Suppressor macrophage (primary cell): ENCODE data around the gene TBC1D3B.
"Not testable (repeated sequence)": the region's sequence is repeated elsewhere in the genome, so short reads cannot be mapped to it uniquely, and the experiment has no call there.

Experiments used
- DNase-seq, 4 experiments: peaks; one replicate each; pipeline ENCODE4 v3.0.0-alpha.2; 2020 to 2022
- total RNA-seq, 17 experiments: gene quantifications; one replicate each; lab custom pipeline; 2026; ENCODE audit warnings: mixed read lengths in 6 of 17, inconsistent platforms in 3 of 17; lab: John Stamatoyannopoulos, UW

Gene TBC1D3B
- total RNA-seq: 0 to 0.22 (median 0.03) reads per million in 17 experiments

DNA sequence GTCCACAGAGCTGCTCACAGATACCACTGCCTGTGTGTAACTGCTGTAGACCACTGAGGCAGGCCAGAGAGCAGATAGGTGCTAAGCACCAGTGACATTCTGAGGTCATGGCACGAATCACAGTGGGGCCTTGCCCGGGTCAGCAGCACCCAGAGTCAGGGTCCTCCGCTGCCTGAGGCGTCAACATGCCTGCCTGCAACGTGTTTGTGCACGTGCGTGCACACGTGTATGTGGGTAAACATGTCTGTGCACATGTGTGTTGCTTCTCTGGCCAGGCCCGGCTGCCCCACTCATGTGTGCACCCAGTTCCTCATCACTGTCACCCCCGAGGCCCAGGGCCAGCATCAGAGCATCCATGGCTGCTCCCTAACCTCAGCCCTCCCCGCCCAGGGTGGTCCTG, at the start of gene TBC1D3B:
Gene TBC1D3B (minus strand): TSS at position 101 of the 400 bp plus-strand sequence. CDS start 1,586 bp downstream, outside the sequence.
- DNase-seq: not testable (repeated sequence)

DNA sequence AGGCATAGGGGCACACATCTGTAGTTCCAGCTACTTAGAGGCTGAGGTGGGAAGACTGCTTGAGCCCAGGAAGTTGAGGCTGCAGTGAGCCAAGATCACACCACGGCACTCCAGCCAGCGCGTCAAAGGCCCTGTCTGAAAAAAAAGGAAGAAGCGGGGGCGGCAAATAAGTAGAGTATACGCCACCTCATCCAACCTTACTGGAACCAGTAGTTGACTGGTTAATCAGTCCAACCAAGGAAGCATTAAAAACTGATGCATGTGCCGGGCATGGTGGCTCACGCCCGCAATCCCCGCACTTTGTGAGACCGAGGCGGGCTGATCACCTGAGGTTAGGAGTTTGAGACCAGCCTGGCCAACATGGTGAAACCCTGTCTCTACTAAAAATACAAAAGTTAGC, 46.5 kb upstream of the TBC1D3B start:
- peak; percentile 48 to 76 (median 66) for DNase-seq

DNA sequence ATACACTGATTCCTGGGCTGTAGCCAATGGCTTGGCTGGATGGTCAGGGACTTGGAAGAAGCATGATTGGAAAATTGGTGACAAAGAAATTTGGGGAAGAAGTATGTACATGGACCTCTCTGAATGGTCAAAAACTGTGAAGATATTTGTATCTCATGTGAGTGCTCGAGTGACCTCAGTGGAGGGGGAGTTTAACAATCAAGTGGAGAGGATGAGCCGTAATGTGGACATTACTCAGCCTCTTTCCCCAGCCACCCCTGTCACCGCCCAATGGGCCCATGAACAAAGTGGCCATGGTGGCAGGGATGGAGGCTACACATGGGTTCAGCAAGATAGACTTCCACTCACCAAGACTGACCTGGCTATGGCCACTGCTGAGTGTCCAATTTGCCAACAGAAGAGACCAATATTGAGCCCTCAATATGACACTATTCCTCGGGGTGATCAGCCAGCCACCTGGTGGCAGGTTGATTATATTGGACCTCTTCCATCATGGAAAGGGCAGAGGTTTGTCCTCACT, 45.2 kb upstream of the TBC1D3B start:
- DNase-seq: peak in 2 of 4 experiments; percentile 14 to 58

DNA sequence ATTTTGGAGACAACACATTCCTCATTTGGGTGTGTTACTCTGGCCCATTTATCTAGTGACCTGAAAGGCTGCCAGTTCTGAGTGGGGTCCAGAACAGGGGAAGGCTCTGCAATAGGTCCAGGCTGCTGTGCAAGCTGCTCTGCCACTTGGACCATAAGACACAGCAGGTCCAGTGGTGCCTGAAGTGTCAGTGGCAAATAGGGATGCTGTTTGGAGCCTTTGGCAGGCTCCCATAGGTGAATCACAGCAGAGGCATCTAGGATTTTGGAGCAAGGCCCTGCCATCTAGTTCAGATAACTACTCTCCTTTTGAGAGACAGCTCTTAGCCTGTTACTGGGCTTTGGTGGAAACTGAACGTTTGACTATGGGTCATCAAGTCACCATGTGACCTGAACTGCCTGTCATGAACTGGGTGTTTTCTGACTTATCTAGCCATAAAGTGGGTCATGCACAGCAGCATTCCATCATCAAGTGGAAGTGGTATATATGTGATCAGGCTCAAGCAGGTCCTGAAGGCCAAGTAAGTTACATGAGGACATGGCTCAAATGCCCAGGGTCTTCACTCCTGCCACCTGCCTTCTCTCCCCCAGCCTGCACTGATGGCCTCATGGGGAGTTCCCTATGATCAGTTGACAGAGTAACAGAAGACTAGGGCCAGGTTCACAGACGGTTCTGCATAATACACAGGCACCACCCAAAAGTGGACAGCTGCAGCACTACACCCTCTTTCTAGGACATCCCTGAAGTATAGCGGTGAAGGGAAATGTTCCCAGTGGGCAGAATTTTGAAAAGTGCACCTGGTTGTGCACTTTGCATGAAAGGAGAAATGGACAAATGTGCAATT, 44.5 kb upstream of the TBC1D3B start:
- peak in 2 of 4 experiments; percentile 21 to 49 for DNase-seq

DNA sequence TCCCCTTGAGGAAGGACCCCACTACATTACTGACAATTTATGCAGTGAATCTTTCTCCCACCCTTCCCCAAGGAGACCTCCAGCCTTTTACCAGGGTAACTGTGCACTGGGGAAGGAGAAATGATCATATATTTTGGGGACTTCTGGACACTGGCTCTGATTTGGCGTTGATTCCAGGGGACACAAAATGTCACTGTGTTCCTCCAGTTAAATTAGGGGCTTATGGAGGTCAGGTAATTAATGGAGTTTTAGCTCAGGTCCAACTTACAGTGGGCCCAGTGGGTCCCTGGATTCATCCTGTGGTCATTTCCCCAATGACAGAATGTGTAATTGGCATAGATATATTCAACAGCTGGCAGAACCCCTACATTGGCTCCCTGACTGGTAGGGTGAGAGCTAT, 43.1 kb upstream of the TBC1D3B start:
- not testable (repeated sequence) for DNase-seq

DNA sequence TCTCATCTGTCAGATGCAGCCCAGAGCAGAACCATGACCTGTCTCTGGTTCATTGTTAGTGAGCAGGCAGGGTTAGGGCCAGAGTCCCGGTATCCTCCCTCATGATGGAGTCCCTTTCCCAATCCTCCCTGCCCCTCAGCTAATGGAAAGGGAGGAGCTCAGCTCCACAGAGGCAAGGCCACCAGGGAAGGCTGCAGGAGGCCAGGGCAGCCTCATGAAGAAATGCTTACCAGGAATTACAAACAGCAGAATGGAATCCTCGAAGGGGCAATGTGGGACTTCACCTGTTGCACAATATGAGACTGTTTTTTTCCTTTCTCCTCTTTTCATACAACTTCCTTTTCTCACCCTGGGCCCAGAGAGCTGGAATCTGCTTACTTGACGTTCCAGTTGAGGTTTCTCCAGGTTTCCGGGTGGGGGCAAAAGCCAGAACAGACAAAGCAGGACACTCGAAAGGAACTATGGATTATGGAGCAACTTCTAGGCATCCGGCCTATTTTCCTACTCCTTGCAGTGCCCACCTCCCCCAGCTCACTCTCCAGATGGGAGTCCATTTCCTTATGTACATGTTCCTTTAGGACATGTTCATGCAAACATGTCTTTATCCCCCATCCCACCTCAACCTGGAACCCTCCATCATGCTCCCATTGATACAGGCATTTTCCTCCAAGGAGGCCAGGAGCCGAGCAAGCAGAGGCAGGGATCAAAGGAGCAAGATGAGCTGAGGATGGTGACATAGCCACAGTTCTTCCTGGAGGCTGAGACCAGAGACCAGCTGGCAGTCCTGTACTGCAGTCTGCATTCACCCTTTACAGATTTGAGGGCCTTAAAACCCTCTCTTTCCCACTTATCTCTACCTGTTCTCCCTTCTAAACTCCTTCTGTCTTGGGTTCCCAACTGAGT, 39.2 kb upstream of the TBC1D3B start:
- DNase-seq: peak; percentile 44 to 79 (median 58)

DNA sequence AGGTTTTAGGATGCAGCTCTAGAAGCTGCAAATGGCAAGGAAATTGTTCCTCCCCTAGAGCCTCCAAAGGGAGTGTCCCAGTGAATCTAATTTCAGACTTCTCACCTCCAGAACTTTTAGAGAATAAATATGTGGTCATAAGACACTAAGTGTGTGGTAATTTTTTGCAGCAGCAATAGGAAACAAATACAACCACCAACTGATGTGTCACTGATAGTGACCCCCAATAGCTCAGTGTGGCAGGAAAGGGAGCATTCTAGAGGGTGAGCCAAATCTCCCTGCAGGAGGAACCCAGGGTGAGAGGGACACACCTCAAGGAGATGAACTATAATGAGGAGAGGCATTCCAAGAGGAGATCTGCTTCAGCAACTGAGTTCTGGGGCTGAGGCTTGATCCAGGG, 38.5 kb upstream of the TBC1D3B start:
- no peak for DNase-seq

DNA sequence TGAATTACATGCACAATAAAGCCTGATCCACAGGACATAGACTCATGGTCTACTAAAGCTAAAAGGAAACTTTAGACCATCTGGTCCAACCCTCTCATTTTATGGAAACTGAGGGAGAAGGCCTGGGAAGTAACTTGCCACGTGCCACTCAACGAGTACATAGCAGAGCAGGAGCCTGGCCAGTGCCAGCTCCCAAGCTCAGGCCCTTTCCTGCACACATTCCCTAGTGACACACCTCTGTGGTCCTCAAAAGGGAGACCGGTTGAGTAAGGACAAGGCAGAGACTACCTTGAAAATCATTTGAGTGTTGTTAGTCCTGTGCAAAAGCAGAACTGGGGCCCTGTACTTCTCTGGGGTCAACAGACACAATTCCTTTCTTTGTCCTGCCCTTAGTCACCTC, 37.3 kb upstream of the TBC1D3B start:
- no peak for DNase-seq

DNA sequence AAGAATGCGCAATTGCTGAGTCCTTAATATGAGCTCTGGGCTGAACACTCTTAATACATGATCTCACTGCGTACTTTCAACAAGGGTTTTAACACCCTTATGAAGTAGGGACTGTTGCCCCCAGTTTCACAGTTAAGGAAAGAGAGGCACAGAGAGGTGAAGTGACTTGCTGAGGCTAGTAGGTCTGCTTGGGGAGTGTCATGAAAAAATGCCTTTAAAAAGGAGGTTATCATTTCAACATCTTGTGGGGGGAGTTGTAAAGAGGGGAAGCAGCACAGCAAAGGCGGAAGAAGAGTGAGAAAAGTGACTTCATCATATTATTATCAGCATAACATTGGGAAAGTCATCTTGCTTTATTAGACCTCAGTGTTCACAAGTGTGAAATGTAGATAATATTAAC, 36.5 kb upstream of the TBC1D3B start:
- DNase-seq: peak in 3 of 4 experiments; percentile 24 to 86 (median 64)

DNA sequence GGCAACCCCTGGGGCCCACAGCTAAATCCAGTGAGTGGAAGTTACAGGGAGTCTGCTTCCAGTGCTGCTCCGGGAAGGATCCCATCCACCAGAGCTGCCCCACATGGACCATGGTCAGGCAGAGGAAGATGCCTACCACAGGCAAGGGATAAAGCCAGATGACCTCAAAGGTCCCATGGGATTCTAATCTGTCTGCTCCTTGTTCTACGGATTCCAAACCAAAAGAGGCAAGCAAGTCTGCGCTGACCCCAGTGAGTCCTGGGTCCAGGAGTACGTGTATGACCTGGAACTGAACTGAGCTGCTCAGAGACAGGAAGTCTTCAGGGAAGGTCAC, 35.8 kb upstream of the TBC1D3B start:
- peak in 1 of 4 experiments; percentile 2 for DNase-seq

DNA sequence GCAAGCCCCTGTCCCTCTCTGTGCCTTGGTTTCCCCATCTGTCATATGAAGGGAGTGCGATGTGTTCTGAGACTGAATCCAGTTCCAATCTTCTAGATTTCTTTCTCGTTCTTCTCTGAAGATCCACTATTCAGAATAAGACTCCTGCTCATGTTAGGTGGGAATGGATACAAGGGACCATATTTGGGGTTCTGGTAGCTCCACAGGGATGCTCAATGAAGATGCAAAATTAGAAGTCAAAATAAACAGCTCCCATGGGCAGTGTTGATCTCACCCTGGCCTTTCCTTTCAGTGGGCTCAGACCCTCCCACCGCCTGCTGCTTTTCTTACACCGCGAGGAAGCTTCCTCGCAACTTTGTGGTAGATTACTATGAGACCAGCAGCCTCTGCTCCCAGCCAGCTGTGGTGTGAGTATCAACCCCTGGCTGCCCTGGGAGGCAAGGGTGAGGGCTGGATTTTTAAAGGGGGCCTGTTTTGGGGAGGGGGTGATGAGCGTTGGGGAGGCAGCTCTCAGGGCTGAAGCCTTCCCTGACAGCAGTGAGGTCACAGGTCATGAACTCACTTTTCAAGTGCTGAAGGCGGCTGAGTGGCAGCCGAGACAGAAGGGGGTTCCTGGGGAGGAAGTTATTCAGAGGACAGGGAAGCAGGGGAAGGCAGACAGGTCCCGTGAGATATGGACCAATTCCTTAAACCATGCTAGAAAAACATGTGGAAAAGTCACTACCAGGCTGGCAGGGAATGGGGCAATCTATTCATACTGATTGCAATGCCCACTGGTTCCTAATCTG, 35.2 kb upstream of the TBC1D3B start:
- DNase-seq: peak; percentile 86 to 97 (median 90)

DNA sequence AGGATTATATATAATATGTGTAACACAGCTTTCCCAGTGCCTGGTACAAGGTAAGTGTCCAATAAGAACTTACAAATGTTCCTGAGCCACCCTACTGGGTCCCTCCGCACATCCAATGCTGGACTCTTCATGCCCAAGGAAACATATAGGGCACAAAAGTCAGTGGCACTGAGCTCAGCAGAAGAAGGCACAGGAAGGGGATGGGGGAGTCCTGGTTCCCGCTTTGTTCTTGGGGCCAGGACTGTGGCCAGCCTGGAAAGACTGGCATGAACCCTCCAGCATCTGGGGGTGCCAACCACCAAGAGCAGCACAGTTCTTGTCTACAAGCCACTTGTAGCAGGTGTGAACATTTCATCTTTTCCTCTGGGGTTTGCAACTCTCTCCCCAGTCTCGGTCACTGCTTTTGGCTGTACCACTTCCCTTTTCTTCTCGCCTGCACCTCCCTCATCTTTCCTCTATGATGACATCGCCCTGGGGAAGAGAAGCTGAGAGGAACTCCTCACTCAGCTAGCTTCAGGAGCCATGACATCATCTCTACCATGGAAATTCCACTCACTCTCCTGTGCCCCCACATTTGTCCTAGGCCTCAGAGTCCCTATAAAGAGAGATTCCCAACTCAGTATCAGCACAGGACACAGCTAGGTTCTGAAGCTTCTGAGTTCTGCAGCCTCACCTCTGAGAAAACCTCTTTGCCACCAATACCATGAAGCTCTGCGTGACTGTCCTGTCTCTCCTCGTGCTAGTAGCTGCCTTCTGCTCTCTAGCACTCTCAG, 34.2 kb upstream of the TBC1D3B start, which contains the start of gene CCL4L2:
Gene CCL4L2 (plus strand): TSS at position 625 of the 773 bp plus-strand sequence.
- DNase-seq: peak; percentile 66 to 90 (median 74)

DNA sequence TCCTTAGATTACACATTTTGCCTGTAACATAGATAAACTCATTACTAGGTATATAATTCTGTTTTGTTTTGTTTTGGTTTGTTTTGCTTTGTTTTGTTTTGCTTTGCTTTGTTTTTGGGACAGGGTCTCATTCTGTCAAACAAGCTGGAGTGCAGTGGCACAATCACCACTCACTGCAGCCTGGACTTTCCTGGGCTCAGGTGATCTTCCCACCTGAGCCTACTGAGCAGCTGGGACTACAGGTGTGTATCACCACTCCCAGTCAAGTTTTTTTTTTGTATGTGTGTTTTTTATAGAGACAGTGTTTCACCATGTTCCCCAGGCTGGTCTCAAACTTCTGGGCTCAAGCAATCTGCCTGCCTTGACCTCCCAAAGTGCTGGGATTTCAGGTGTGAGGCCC, 33.1 kb upstream of the TBC1D3B start:
- DNase-seq: no peak

DNA sequence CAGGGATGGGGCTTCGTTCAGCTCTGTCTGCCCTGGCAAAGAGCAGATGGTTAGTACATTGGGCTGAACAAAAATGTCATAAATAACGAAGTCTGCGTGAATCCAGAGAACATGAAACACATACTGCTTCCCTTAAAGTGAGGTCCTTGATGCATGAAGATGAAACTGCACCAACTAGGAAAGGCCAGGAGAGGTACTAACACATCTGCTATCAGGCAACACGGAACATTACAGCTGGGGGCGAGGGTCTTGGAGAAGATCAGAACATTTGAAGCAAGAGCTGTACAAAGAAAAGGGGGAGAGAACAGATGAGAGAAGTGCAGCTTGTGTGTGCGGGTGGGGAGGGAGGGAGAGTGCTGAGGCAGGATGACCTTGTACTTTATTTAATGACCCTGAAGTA, 30.9 kb upstream of the TBC1D3B start:
- DNase-seq: not testable (repeated sequence)

DNA sequence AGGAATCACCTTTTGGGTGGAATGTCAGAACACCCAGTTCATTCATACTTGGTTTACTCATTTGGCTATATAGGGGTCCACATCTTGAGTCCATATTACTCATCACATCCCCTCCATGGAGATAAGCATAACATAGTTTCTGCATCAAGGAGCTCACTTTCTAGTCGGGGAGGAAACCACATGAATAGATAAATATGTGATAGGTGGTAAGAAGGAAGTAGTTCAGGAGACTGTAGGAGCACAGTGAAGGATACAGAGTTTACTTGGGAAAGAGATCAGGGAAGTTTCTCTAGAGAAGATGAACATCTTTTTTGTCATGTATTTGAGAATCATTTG, 30.0 kb upstream of the TBC1D3B start:
- DNase-seq: not testable (repeated sequence)

DNA sequence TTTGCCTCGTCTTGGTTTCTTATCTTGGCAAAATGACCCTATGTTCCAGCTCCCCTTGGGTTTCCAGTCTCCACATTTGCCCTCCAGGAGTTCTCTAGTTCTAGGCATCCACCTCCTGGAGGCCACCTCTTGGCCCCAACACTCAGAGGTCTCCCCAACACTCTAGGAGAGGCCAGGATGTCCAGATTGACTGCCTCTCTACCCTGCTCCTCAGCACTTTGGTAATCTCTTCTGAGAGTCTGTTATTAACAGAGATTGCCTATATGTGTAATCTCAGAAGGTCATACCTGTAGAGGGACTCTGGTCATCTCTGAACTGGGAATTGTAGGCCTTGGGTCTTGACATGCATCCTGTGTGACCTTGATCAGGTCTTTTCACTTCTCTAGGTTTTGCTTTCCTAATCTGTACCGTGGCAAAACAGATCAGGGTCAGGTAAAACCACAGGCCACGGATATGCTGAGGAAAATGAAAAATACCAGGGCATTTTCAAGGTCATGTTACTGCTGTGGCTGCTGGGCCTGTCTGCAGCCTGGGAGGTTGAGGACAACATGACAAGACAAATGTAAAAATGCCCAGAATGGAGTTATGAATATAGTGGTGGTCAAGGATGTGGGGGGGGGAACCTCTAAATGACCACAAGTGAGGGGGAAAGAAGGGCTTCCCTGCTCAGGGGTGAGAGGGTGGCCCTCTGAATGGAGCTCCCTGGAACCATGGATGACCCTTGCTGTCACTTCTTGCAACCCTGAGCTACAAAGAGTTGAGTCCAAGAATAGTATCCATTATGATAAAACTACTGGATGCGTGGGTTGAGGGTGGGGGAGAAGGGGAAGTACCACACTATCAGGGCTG, 29.4 kb upstream of the TBC1D3B start:
- DNase-seq: peak; percentile 13 to 75 (median 52)

DNA sequence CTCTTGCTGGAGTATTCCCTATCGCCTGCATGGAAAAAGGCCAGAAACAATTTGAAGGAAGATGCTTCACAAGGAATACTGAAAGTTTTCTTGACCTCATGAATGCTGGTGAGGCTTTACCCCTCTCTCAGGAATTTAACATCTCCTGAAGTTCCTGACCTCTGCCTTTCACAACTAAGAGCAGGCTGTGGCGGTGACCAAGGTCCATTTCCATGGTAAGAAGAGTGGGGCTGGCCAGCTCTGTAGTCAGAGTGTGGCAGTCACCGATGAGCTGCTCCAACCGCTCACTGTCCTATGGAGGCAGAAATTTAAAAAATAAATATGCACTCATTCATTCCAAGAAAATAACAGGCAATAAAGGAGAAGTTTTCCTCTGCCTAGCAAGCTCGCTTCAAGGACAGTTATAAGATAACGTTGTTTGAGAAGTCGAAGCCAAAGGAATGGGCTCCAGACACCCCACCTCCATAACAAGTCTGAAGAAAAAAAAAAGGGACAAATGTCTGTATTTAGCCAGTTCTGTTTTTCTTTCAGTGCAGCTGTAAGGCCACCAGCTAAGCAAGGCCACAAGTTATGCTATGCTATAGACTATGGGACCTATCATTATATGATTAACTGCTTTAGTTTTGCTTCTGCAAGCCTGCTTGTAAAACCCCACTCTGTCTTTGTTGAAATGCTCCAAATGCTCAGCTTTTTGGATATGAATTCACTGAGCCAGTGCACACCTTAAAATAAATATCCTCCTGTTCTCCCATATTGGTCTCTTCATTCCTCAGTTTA, 28.5 kb upstream of the TBC1D3B start:
- DNase-seq: no peak

DNA sequence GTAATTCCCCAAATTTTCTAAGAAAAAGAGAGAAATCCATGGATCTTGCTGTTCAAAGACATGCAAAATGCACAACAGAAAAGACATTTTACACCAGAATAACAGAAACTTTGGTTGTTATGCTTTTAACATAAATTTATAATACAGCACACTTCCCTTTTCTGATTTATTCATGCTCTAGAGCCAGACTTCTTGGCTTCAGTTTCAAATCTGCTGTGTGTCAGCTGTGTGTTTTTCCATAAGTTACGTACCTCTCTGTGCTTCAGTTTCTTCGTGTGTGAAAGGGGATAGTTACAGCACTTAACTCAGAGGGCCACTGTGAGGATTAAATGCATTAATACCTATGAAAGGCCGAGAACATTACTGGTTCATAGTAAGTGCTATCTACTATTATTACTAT, 26.9 kb upstream of the TBC1D3B start:
- DNase-seq: peak in 1 of 4 experiments; percentile 29

DNA sequence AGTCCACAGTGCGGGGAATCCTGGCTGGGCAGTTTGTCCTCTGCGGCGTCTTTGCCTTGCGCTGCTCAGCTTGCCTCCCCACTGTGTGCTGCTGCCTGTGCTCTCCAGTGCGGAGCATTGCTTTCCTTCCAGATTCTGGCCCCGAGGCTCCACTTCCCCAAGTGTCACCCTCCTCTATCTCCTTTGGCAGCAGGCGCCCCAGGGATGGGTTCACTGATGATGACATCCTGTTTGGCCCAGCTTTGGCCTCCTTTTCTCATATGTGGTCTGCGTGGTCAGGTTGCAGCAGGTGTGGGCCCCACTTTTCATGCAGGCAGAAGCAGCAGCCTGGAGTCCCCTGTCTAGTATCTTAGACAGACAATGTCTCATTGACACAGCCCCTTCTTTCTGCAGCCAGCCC, 25.1 kb upstream of the TBC1D3B start:
- peak; percentile 51 to 72 (median 58) for DNase-seq

DNA sequence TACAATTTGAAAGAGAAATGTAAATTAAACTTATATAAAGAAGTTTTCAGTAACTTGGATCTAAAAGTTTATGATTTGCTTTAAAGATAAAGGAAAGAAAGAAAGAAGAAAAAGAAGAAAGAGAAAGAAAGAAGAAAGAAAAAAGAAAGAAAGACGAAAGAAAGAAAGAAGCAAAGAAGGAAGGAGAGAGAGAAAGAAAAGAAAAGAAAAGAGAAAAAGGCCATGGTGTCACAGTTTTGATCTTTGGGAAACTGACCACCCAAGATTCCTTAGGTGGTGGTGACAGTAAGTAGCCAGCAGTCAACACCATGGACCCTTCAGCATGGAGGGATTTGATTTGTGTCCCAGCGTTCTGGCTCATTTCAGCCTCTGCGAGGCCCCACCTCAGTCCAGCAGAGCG, 24.7 kb upstream of the TBC1D3B start:
- DNase-seq: not testable (repeated sequence)
